Mesenchymal stem cell (in vitro differentiated cells and primary cell): Measurements from ENCODE around the gene WDR70.

Source experiments
- DNase-seq: peaks from one replicate; pipeline ENCODE4 v3.0.0-alpha.2; 2013
- H2AFZ ChIP-seq: one replicate; pipeline ENCODE4 v1.6.1; 2013; ENCODE audit warnings: low read depth, mild to moderate bottlenecking, control low read depth, inconsistent platforms, low read length, moderate library complexity
- H2AK5ac ChIP-seq: 2 replicates; pipeline ENCODE4 v1.6.1; 2013; ENCODE audit warnings: low read length, moderate library complexity, mild to moderate bottlenecking, inconsistent platforms; ENCODE audit not compliant: severe bottlenecking
- H2BK120ac ChIP-seq: one replicate; pipeline ENCODE4 v1.6.1; 2013; ENCODE audit warnings: low read depth, mild to moderate bottlenecking, inconsistent platforms, low read length, moderate library complexity
- H2BK12ac ChIP-seq, 2 experiments: one replicate each; pipeline ENCODE4 v1.6.1; 2013; ENCODE audit warnings: inconsistent platforms in 2 of 2, low read length in 2 of 2, mild to moderate bottlenecking in 2 of 2, moderate library complexity in 2 of 2, control low read depth in 1 of 2
- H2BK15ac ChIP-seq: one replicate; pipeline ENCODE4 v1.6.1; 2013; ENCODE audit warnings: mild to moderate bottlenecking, low read depth, inconsistent platforms; ENCODE audit not compliant: poor library complexity, severe bottlenecking
- H2BK5ac ChIP-seq: 2 replicates; pipeline ENCODE4 v1.6.1; 2013; ENCODE audit warnings: low read depth, mild to moderate bottlenecking, low read length, control low read depth, inconsistent platforms; ENCODE audit not compliant: poor library complexity, severe bottlenecking
- H3K14ac ChIP-seq, 2 experiments: one replicate each; pipeline ENCODE4 v1.6.1; 2013; ENCODE audit warnings: inconsistent platforms in 2 of 2, low read length in 2 of 2, control low read depth in 1 of 2, mild to moderate bottlenecking in 1 of 2, moderate library complexity in 1 of 2
- H3K18ac ChIP-seq, 2 experiments: one replicate each; pipeline ENCODE4 v1.6.1; 2013; ENCODE audit warnings: inconsistent platforms in 2 of 2, low read length in 2 of 2, control low read depth in 1 of 2, low read depth in 1 of 2, mild to moderate bottlenecking in 1 of 2
- H3K23ac ChIP-seq, 2 experiments: one replicate each; pipeline ENCODE4 v1.6.1; 2013; ENCODE audit warnings: inconsistent platforms in 2 of 2, low read length in 2 of 2, mild to moderate bottlenecking in 2 of 2, moderate library complexity in 2 of 2, control low read depth in 1 of 2
- H3K27ac ChIP-seq: 2 replicates; pipeline ENCODE4 v1.5.1; 2013; ENCODE audit warnings: mild to moderate bottlenecking, moderate library complexity, low read length, control low read depth, inconsistent platforms; ENCODE audit not compliant: poor library complexity, severe bottlenecking
- H3K27me3 ChIP-seq, 2 experiments: 2 replicates each; pipeline versions ENCODE4 v1.6.1 to v1.7.0; 2013; ENCODE audit warnings: low read length in 2 of 2, mild to moderate bottlenecking in 2 of 2, moderate library complexity in 2 of 2, control low read depth in 1 of 2, inconsistent platforms in 1 of 2; ENCODE audit not compliant: control insufficient read depth in 1 of 2, insufficient read depth in 1 of 2
- H3K36me3 ChIP-seq, 2 experiments: 2 replicates each; pipeline versions ENCODE4 v1.6.1 to v1.7.0; 2013; ENCODE audit warnings: low read length in 2 of 2, control low read depth in 1 of 2, inconsistent platforms in 1 of 2, low read depth in 1 of 2, mild to moderate bottlenecking in 1 of 2; ENCODE audit not compliant: insufficient read depth in 2 of 2, control insufficient read depth in 1 of 2
- H3K4ac ChIP-seq, 2 experiments: one replicate each; pipeline ENCODE4 v1.6.1; 2013; ENCODE audit warnings: inconsistent platforms in 2 of 2, low read length in 2 of 2, mild to moderate bottlenecking in 2 of 2, moderate library complexity in 2 of 2, control low read depth in 1 of 2, low read depth in 1 of 2
- H3K4me1 ChIP-seq: 2 replicates; pipeline ENCODE4 v1.6.1; 2013; ENCODE audit warnings: low read depth, low read length, control low read depth; ENCODE audit not compliant: control insufficient read depth, insufficient read depth
- H3K4me2 ChIP-seq: 2 replicates; pipeline ENCODE4 v1.6.1; 2013; ENCODE audit warnings: low read length, mild to moderate bottlenecking, inconsistent platforms; ENCODE audit not compliant: poor library complexity, severe bottlenecking
- H3K4me3 ChIP-seq, 2 experiments: 2 replicates each; pipeline versions ENCODE4 v1.5.1 to v1.7.0; 2013; ENCODE audit warnings: low read length in 2 of 2, mild to moderate bottlenecking in 2 of 2, control low read depth in 1 of 2, low read depth in 1 of 2; ENCODE audit not compliant: insufficient read depth in 1 of 2
- H3K79me1 ChIP-seq: replicated peaks from 2 replicates; pipeline ENCODE4 v1.6.1; 2013; ENCODE audit warnings: mild to moderate bottlenecking, control low read depth, low read length, inconsistent platforms; ENCODE audit not compliant: poor library complexity, severe bottlenecking
- H3K9ac ChIP-seq: 2 replicates; pipeline ENCODE4 v1.7.0; 2013; ENCODE audit warnings: mild to moderate bottlenecking, low read length, moderate library complexity
- H3K9me3 ChIP-seq: 2 replicates; pipeline ENCODE4 v1.7.0; 2013; ENCODE audit warnings: mild to moderate bottlenecking, low read length; ENCODE audit not compliant: control insufficient read depth
- H4K8ac ChIP-seq: one replicate; pipeline ENCODE4 v1.6.1; 2013; ENCODE audit warnings: inconsistent platforms, mild to moderate bottlenecking, low read length, moderate library complexity
- H4K91ac ChIP-seq: one replicate; pipeline ENCODE4 v1.6.1; 2013; ENCODE audit warnings: mild to moderate bottlenecking, low read length, inconsistent platforms
- WGBS: methylation state at CpG from one replicate; pipeline ENCODE4 v1.1.7; 2013; ENCODE audit warnings: mixed read lengths; 5-methylcytosine and 5-hydroxymethylcytosine counted together

Gene WDR70

DNA sequence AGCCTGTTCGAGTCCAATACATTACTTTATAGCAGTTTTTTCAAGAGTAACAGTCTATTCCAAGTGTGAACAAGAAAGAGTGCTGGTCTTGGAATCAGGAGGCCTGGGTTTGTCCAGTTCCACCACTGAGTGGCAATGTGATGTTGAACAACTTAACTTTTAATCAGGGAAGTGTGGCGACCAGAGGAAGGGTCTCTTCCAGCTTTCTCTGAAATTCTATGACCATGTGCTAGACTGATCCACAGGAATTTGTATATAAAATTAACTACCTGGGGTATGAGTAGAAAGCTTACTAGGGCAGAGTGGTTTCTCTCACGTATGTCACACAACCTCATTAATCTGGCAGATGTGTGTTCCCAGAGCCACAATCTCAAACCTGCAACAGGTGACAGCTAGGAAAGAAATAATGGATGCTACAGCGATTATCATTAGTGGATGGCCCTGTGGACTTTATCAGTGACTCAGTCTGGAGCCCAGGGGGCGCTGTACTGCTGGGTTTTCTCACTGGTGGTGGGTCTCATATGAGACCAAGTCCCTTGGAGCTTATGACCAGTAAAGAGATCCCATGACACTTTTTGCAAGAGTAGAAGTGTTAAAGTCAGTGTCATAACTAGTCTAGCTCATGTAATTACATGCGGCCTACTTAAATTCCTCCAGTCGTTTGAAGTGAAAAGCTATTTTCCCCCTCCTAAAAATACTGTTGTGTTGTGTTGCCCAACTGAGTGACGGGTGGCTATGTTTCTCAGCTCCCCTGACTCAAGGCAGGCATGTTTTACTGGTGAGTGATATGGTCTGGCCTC, 344.2 kb downstream of the WDR70 start:
- no peak overlapping the region for H3K18ac ChIP-seq
- H3K27me3 ChIP-seq, result no peaks in the 10 kb centered on the region
- H2AK5ac ChIP-seq, result peak overlapping the region; percentile 88
- H3K27ac ChIP-seq, result peak overlapping the region; percentile 94
- H3K14ac ChIP-seq, result no peak overlapping the region
- H2BK15ac ChIP-seq, result no peak overlapping the region
- no peak overlapping the region for H3K4ac ChIP-seq
- no peak overlapping the region for H4K91ac ChIP-seq
- H2BK5ac ChIP-seq, result peak overlapping the region; percentile 39
- H3K4me2 ChIP-seq, result no peak overlapping the region
- H3K4me1 ChIP-seq, result peaks cover 5% of the 10 kb centered on the region
- whole genome bisulfite sequencing, result 81% methylated on average over 5 of the region's 8 CpGs
- no peak for DNase-seq
- no peak overlapping the region for H2BK12ac ChIP-seq
- H3K23ac ChIP-seq, result no peak overlapping the region
- peaks cover 6 to 22% of the 10 kb centered on the region in 2 experiments for H3K36me3 ChIP-seq
- H4K8ac ChIP-seq, result no peak overlapping the region
- no peaks in the 10 kb centered on the region for H3K9me3 ChIP-seq
- peak overlapping the region; percentile 53 for H3K9ac ChIP-seq
- H3K4me3 ChIP-seq, result no peak overlapping the region
- no peak overlapping the region for H2AFZ ChIP-seq
- H3K79me1 ChIP-seq, result no peaks in the 10 kb centered on the region
- no peak overlapping the region for H2BK120ac ChIP-seq

DNA sequence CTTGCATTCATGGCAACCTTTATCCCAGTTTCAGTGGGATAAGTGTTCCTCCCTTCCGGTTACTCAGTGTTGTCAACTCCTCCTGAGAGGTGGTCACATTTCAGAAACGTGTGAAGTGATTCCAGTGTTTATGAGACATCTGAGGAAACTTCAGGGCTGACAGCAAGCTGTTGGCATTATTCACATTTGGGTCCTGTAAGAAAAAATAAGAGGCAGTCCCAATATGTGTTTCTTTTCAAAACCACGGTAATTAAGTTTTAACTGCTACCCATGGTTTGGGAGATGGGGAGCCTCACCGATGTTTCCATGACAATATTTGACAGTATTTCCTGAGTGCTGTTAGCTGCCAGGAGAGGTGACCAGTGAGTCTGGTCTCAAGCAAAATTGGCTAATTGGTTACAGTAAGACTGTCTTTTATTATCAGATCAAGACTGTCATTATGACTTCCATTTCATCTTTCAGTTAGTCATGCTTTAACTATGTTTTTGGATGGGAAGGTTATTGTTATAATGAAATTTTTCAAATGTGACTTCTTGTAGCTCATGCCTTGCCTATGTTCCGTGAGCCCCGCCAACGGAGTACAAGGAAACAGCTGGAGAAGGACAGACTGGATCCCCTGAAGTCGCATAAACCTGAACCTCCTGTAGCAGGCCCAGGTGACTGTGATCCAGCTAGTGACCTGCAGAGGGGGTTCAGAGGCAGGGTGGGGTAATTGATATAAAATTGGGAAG, 345.4 kb downstream of the WDR70 start:
- Histone ChIP-seq H3K9me3 (no peaks in the 10 kb centered on the region), H2BK15ac (no peak overlapping the region), H3K4me1 (peaks cover 7% of the 10 kb centered on the region), H4K8ac (no peak overlapping the region), H3K4ac (no peak overlapping the region), H3K4me2 (no peak overlapping the region), H3K27ac (no peak overlapping the region), H2BK5ac (no peak overlapping the region), H2AFZ (no peak overlapping the region), H3K79me1 (no peaks in the 10 kb centered on the region), H3K14ac (no peak overlapping the region), H3K23ac (no peak overlapping the region), H3K9ac (no peak overlapping the region), H4K91ac (no peak overlapping the region), H3K4me3 (no peak overlapping the region), H2BK12ac (no peak overlapping the region), H3K18ac (no peak overlapping the region), H3K36me3 (peaks cover 6 to 32% of the 10 kb centered on the region in 2 experiments), H2AK5ac (no peak overlapping the region), H3K27me3 (no peaks in the 10 kb centered on the region), H2BK120ac (no peak overlapping the region)
- DNase-seq, result no peak
- WGBS, result 88% methylated on average over 8 of the region's 8 CpGs

DNA sequence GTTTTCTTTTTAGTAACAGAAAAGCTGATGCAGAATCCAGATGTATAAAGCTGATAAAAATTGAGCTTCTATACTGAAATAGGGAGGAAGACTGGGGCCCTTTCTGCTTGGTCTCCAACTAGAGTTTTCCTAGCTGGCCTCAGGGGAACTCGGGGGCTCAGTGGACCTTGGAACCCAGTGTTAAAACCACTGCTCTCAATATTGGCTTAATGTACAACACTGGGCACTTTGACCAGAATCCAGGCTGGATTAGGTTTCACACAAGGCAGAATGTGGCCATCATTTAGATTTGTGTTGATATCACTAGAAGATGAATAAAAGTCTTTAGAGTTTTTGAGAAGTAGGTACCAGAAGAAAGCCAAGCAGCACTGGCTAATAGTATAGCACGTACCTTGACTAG, 346.1 kb downstream of the WDR70 start:
- Histone ChIP-seq H2AFZ (no peak overlapping the region), H3K36me3 (peaks cover 6 to 38% of the 10 kb centered on the region in 2 experiments), H3K23ac (no peak overlapping the region), H3K27me3 (no peaks in the 10 kb centered on the region), H2BK5ac (no peak overlapping the region), H3K79me1 (no peaks in the 10 kb centered on the region), H2BK15ac (no peak overlapping the region), H3K4me3 (no peak overlapping the region), H3K4me2 (no peak overlapping the region), H2AK5ac (peak overlapping the region; percentile 67), H4K91ac (no peak overlapping the region), H3K14ac (no peak overlapping the region), H3K18ac (no peak overlapping the region), H3K4ac (no peak overlapping the region), H2BK120ac (no peak overlapping the region), H3K9ac (no peak overlapping the region), H2BK12ac (no peak overlapping the region), H3K4me1 (peaks cover 7% of the 10 kb centered on the region), H3K27ac (no peak overlapping the region), H4K8ac (no peak overlapping the region), H3K9me3 (no peaks in the 10 kb centered on the region)
- no peak for DNase-seq
- WGBS, result 96% methylated on average over 2 of the region's 2 CpGs

DNA sequence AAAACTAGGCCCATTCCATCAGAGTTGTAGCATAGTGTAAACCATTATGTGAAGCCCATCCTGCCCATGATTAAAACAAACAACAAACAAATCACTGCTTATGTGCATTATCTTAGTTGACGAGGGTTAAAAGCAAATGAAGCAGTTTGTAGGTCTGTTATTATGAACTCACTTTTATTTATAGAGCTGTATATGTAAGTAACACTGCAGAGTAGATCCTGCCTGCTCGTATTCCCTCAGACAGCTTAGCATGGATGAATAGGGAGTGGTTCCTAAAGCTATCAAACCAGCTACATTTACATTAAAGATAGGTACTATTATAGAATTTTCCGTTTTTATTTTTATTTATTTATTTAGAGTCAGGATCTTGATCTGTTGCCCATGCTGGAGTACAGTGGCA, 348.1 kb downstream of the WDR70 start:
- Histone ChIP-seq H3K4me3 (no peak overlapping the region), H2BK12ac (no peak overlapping the region), H2BK120ac (no peak overlapping the region), H2BK5ac (no peak overlapping the region), H3K79me1 (no peaks in the 10 kb centered on the region), H3K14ac (no peak overlapping the region), H2AFZ (no peak overlapping the region), H3K4ac (no peak overlapping the region), H3K4me1 (peaks cover 9% of the 10 kb centered on the region), H2BK15ac (no peak overlapping the region), H4K91ac (no peak overlapping the region), H3K18ac (no peak overlapping the region), H3K4me2 (no peak overlapping the region), H4K8ac (no peak overlapping the region), H3K27me3 (no peaks in the 10 kb centered on the region), H3K23ac (no peak overlapping the region), H3K27ac (no peak overlapping the region), H3K36me3 (peaks cover 6 to 44% of the 10 kb centered on the region in 2 experiments), H3K9ac (no peak overlapping the region), H3K9me3 (no peaks in the 10 kb centered on the region), H2AK5ac (no peak overlapping the region)
- DNase-seq, result no peak
- WGBS, result 80% methylated on average over 1 of the region's 3 CpGs
